K562 (cell line): ENCODE data around the gene PSMD2. TPM values are rescaled to one million over a fixed set of nuclear protein-coding genes. Genes with fewer than 3 reads are reported as not detected.

ENCODE experiments used
- ARID3A ChIP-seq: IDR thresholded peaks from 2 replicates; pipeline ENCODE4 v1.6.1; 2012; ENCODE audit warnings: low read depth, low read length, improper control_type of control experiment, borderline replicate concordance
- ATF4 ChIP-seq: fragments of 450-650 bp; formaldehyde crosslinking; IDR thresholded peaks from 2 replicates; pipeline ENCODE4 v1.4.0; 2022; ENCODE audit warnings: mild to moderate bottlenecking, moderate library complexity
- CBX3 ChIP-seq, 2 experiments: IDR thresholded peaks; 1 replicate in 1 of 2; 2 replicates in 1 of 2; pipeline ENCODE4 v1.6.1; 2012; ENCODE audit warnings: inconsistent platforms in 2 of 2, low read length in 2 of 2, borderline replicate concordance in 1 of 2, control low read depth in 1 of 2
- EHMT2 ChIP-seq: fragments of 450-650 bp; IDR thresholded peaks from 2 replicates; pipeline ENCODE4 v1.6.1; 2018; ENCODE audit warnings: antibody characterized with exemption
- ELK1 ChIP-seq: sonication (generic); formaldehyde crosslinking; IDR thresholded peaks from 2 replicates; pipeline ENCODE4 v1.8.1; 2022; ENCODE audit warnings: missing genetic modification reagents
- GABPB2 ChIP-seq: fragments of 250-450 bp; sonication (Bioruptor Pico); conservative IDR thresholded peaks from 2 replicates; pipeline ENCODE4 v1.5.1; 2021; ENCODE audit warnings: mild to moderate bottlenecking
- GTF2E2 ChIP-seq: fragments of 200-800 bp; sonication (Bioruptor generic); IDR thresholded peaks from 2 replicates; pipeline ENCODE4 v1.6.1; 2016; ENCODE audit warnings: missing genetic modification characterization, missing compliant biosample characterization
- HDAC3 ChIP-seq: fragments of 450-650 bp; IDR thresholded peaks from 2 replicates; pipeline ENCODE4 v1.6.1; 2018; ENCODE audit warnings: borderline replicate concordance, mild to moderate bottlenecking, moderate library complexity; ENCODE audit not compliant: partially characterized antibody
- HOXB6 ChIP-seq: fragments of 250-450 bp; sonication (Bioruptor Pico); IDR thresholded peaks from 2 replicates; pipeline ENCODE4 v1.5.1; 2022; ENCODE audit warnings: mild to moderate bottlenecking, borderline replicate concordance
- JUN ChIP-seq, 2 experiments: sonication (generic) in 1 of 2; formaldehyde crosslinking in 1 of 2; IDR thresholded peaks; 2 replicates each; pipeline versions ENCODE4 v1.6.1 to v1.8.0; 2012 to 2022; ENCODE audit warnings: borderline replicate concordance in 2 of 2, mild to moderate bottlenecking in 2 of 2, improper control_type of control experiment in 1 of 2, low read depth in 1 of 2, low read length in 1 of 2, missing genetic modification reagents in 1 of 2
- KAT7 ChIP-seq: sonication (generic); formaldehyde crosslinking; IDR thresholded peaks from 2 replicates; pipeline ENCODE4 v1.8.0; 2022; ENCODE audit warnings: missing genetic modification reagents, mild to moderate bottlenecking, borderline replicate concordance
- KLF6 ChIP-seq: fragments of 250-450 bp; sonication (Bioruptor Pico); IDR thresholded peaks from 2 replicates; pipeline ENCODE4 v1.4.0; 2020; ENCODE audit warnings: mild to moderate bottlenecking, moderate library complexity, borderline replicate concordance
- MCM3 ChIP-seq: fragments of 450-650 bp; IDR thresholded peaks from 2 replicates; pipeline ENCODE4 v1.6.1; 2016
- POLR2AphosphoS5 ChIP-seq: IDR thresholded peaks from 2 replicates; pipeline ENCODE4 v1.6.1; 2011; ENCODE audit warnings: mild to moderate bottlenecking, low read depth, low read length, moderate library complexity; ENCODE audit not compliant: control insufficient read depth, insufficient read depth
- PPARD ChIP-seq: fragments of 250-450 bp; sonication (Bioruptor Pico); IDR thresholded peaks from 2 replicates; pipeline ENCODE4 v1.8.0; 2022; ENCODE audit warnings: inconsistent platforms, mild to moderate bottlenecking, moderate library complexity
- RCOR1 ChIP-seq, 2 experiments: IDR thresholded peaks; 2 replicates each; pipeline ENCODE4 v1.6.1; 2012; ENCODE audit warnings: low read depth in 2 of 2, low read length in 2 of 2, borderline replicate concordance in 1 of 2, improper control_type of control experiment in 1 of 2
- SREBF2 ChIP-seq: sonication (generic); formaldehyde crosslinking; IDR thresholded peaks from 2 replicates; pipeline ENCODE4 v1.4.0; 2020; ENCODE audit warnings: mild to moderate bottlenecking, missing genetic modification reagents
- TAF1 ChIP-seq: IDR thresholded peaks from 2 replicates; pipeline ENCODE4 v1.6.1; 2011; ENCODE audit warnings: mild to moderate bottlenecking, low read length, moderate library complexity; ENCODE audit not compliant: insufficient read depth, control insufficient read depth, severe bottlenecking; ENCODE audit errors: extremely low read depth
- TBL1XR1 ChIP-seq, 2 experiments: IDR thresholded peaks; 2 replicates each; pipeline ENCODE4 v1.6.1; 2012; ENCODE audit warnings: improper control_type of control experiment in 2 of 2, low read length in 2 of 2, mild to moderate bottlenecking in 1 of 2
- TBP ChIP-seq: optimal IDR thresholded peaks from 2 replicates; pipeline ENCODE3; 2011; ENCODE audit warnings: low read depth, low read length, improper control_type of control experiment
- ZBTB2 ChIP-seq: fragments of 450-650 bp; IDR thresholded peaks from 2 replicates; pipeline ENCODE4 v1.6.1; 2016; ENCODE audit warnings: antibody characterized with exemption
- ZNF384 ChIP-seq: IDR thresholded peaks from 2 replicates; pipeline ENCODE4 v1.6.1; 2012; ENCODE audit warnings: low read depth, low read length, improper control_type of control experiment
- polyA plus RNA-seq, 8 experiments: library from polyadenylated mRNA; depleted of rRNA in 4 of 8; stranded (reverse) in 5 of 8; unstranded in 3 of 8; fragments of >200 nt; fragmentation: Nextera tagmentation in 2 of 8; fragmentation: Illumina TruSeq in 1 of 8; extraction: Ambion mirVana in 2 of 8; extraction: Trizol in 1 of 8; gene quantifications; 2 replicates each; pipeline versions ENCODE4 v1.2.1 to v1.2.3, GENCODE V29; 2011 to 2014; ENCODE audit warnings: inconsistent platforms in 1 of 8, missing spikeins in 1 of 8
- total RNA-seq, 7 experiments: library from RNA; depleted of rRNA in 6 of 7; stranded (reverse); fragments of >200 nt in 6 of 7; fragmentation: Illumina TruSeq in 2 of 7; extraction: Trizol in 2 of 7; gene quantifications; 2 replicates each; pipeline versions ENCODE4 v1.2.1 to v1.2.3, GENCODE V29; 2011 to 2021; ENCODE audit warnings: low replicate concordance in 1 of 7

The PSMD2 gene
- total and polyA plus RNA-seq, 9 of the 15 experiments (the other 6 are each of a cell fraction or from before 2014, with no cell fraction given) = 152 to 484 (median 295) TPM

GRCh38 chr3:184250167-184250828, 48.7 kb upstream of the PSMD2 start (continued):
- no peak for TF ChIP-seq PPARD (CRISPR knock-in tag)
- TF ChIP-seq EHMT2 = peak; percentile 30; the same call in 1 of the 2 replicates
- TF ChIP-seq JUN (IDR thresholded peaks at IDR 0.05; ENCODE audit: borderline replicate concordance, low read depth, low read length) = peak; percentile 34; the same call in 1 of the 2 replicates
- no peak for TF ChIP-seq JUN (CRISPR knock-in tag; IDR thresholded peaks at IDR 0.05; ENCODE audit: borderline replicate concordance)
- no peak for TF ChIP-seq HDAC3
- no peak for TF ChIP-seq ARID3A
- no peak for TF ChIP-seq GABPB2 (CRISPR knock-in tag)
- peak; percentile 40 for TF ChIP-seq TAF1
- TF ChIP-seq HOXB6 (CRISPR knock-in tag) = no peak
- no peak for TF ChIP-seq ATF4
- TF ChIP-seq ZNF384 = peak; percentile 28; the same call in 1 of the 2 replicates
- TF ChIP-seq GTF2E2 = no peak
- no peak for TF ChIP-seq ELK1 (CRISPR knock-in tag)
- 0 out of 2 replicates have a peak, but pooled peaks have one; percentile 14 for TF ChIP-seq ZBTB2
- 0 out of 2 replicates have a peak, but pooled peaks have one; percentile 46 for TF ChIP-seq POLR2AphosphoS5
- no peak for TF ChIP-seq KLF6 (CRISPR knock-in tag)
- 0 out of 4 replicates have a peak, but pooled peaks of 1 of the 2 experiments have one; percentile 44 for TF ChIP-seq RCOR1 (IDR thresholded peaks at IDR 0.05; ENCODE audit: borderline replicate concordance in 1 of 2, low read depth in 2 of 2, low read length in 2 of 2)
- TF ChIP-seq TBP = peak; percentile 46
- no peak for TF ChIP-seq MCM3
- TF ChIP-seq SREBF2 = no peak
- 0 out of 3 replicates have a peak, but pooled peaks of 1 of the 2 experiments have one; percentile 39 for TF ChIP-seq CBX3 (IDR thresholded peaks at IDR 0.05; ENCODE audit: borderline replicate concordance in 1 of 2, low read length in 2 of 2)
- TF ChIP-seq TBL1XR1 (IDR thresholded peaks at IDR 0.05; ENCODE audit: low read length in 2 of 2) = no peak
- 0 out of 2 replicates have a peak, but pooled peaks have one; percentile 14 for TF ChIP-seq KAT7 (CRISPR knock-in tag)
